Transverse colon (tissue), 4 donors: ENCODE results near the gene SCOC.

Experiments
- POLR2AphosphoS5 ChIP-seq, 3 donors: sonication (generic); formaldehyde crosslinking; IDR thresholded peaks; one replicate each; pipeline ENCODE4 v1.6.1; 2016; ENCODE audit warnings: antibody characterized with exemption in 3 of 3
- TF ChIP-seq, protein P1 (sequence below), 5 experiments: fragments of 200-600 bp in 3 of 5; fragments of 450-650 bp in 2 of 5; sonication (generic) in 3 of 5; IDR thresholded peaks; 1 replicate in 2 of 5; 2 replicates in 3 of 5; pipeline ENCODE4 v1.5.1; 2016 to 2017; ENCODE audit warnings: antibody characterized with exemption in 5 of 5, inconsistent platforms in 3 of 5, mild to moderate bottlenecking in 2 of 5, moderate library complexity in 1 of 5

DNA sequence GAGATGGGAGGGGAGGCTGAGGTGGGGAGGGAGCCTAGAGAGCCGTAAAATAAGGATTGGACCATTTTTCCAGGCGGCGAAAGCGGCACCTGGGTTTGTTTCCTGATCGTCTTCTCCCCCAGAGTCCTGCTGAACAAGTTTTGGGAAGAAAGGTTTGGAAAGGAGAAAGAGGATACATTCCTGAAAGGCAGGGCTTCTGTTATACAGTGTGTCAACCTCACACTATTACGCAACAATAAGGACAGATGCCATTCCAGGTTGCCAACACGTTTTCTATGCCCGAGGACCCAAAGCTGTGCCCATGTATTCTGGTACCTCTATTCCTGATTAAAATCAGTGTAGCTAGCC, 658 bp downstream of the SCOC start:
- TF ChIP-seq, protein P1, sequence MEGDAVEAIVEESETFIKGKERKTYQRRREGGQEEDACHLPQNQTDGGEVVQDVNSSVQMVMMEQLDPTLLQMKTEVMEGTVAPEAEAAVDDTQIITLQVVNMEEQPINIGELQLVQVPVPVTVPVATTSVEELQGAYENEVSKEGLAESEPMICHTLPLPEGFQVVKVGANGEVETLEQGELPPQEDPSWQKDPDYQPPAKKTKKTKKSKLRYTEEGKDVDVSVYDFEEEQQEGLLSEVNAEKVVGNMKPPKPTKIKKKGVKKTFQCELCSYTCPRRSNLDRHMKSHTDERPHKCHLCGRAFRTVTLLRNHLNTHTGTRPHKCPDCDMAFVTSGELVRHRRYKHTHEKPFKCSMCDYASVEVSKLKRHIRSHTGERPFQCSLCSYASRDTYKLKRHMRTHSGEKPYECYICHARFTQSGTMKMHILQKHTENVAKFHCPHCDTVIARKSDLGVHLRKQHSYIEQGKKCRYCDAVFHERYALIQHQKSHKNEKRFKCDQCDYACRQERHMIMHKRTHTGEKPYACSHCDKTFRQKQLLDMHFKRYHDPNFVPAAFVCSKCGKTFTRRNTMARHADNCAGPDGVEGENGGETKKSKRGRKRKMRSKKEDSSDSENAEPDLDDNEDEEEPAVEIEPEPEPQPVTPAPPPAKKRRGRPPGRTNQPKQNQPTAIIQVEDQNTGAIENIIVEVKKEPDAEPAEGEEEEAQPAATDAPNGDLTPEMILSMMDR (IDR thresholded peaks at IDR 0.05), result no peak
- no peak for TF ChIP-seq POLR2AphosphoS5 (IDR thresholded peaks at IDR 0.05)
